Thyroid gland (tissue), 4 donors: ENCODE results near the gene AGAP9. TPM values are rescaled to one million over a fixed set of nuclear protein-coding genes. Genes with fewer than 3 reads are reported as not detected.
"Not testable (repeated sequence)": the region's sequence is repeated elsewhere in the genome, so short reads cannot be mapped to it uniquely, and the experiment has no call there.

ENCODE experiments used
- DNase-seq, 2 donors: peaks; one replicate each; pipeline ENCODE4 v3.0.0-alpha.2; 2019
- H3K27ac ChIP-seq, 3 donors: fragments of 200-600 bp; sonication (generic); 1 replicate in 2 of 3; 2 replicates in 1 of 3; pipeline ENCODE4 v1.5.1; 2016 to 2019; ENCODE audit warnings: mild to moderate bottlenecking in 1 of 3, moderate library complexity in 1 of 3
- H3K27me3 ChIP-seq: fragments of 200-600 bp; sonication (generic); one replicate; pipeline ENCODE4 v1.5.1; 2019
- H3K36me3 ChIP-seq, 2 donors: fragments of 200-600 bp; sonication (generic); one replicate each; pipeline ENCODE4 v1.5.1; 2016 to 2019
- H3K4me1 ChIP-seq, 2 donors: fragments of 200-600 bp; sonication (generic); one replicate each; pipeline ENCODE4 v1.5.1; 2017 to 2019
- H3K4me3 ChIP-seq, 3 donors: fragments of 200-600 bp; sonication (generic); replicated peaks in 1 of 3; 1 replicate in 2 of 3; 2 replicates in 1 of 3; pipeline ENCODE4 v1.5.1; 2016; ENCODE audit warnings: mild to moderate bottlenecking in 1 of 3
- H3K9me3 ChIP-seq: fragments of 200-600 bp; sonication (generic); one replicate; pipeline ENCODE4 v1.5.1; 2017
- CTCF ChIP-seq, 6 experiments: fragments of 200-600 bp in 3 of 6; fragments of 450-650 bp in 3 of 6; sonication (generic) in 3 of 6; IDR thresholded peaks; one replicate each; pipeline ENCODE4 v1.5.1; 2016 to 2019; ENCODE audit warnings: antibody characterized with exemption in 6 of 6, mild to moderate bottlenecking in 2 of 6, inconsistent platforms in 1 of 6, moderate library complexity in 1 of 6
- POLR2A ChIP-seq, 2 donors: fragments of 450-650 bp; IDR thresholded peaks; one replicate each; pipeline ENCODE4 v1.6.1; 2017; ENCODE audit warnings: antibody characterized with exemption in 2 of 2, mild to moderate bottlenecking in 2 of 2, moderate library complexity in 1 of 2
- WGBS, 2 donors: methylation state at CpG; one replicate each; pipeline ENCODE4 v1.1.5; 2017; 5-methylcytosine and 5-hydroxymethylcytosine counted together
- intact Hi-C: fragments of 100-400 bp; cut with DNase I; formaldehyde crosslinking; loops from one replicate; pipeline ENCODE4 v1.15.1; 2023
- total RNA-seq, 4 donors: library from RNA; depleted of rRNA; stranded (reverse); fragments of >200 nt; gene quantifications; one replicate each; pipeline ENCODE4 v1.2.3, GENCODE V29; 2016

AGAP9 gene
- total RNA-seq, 4 donors from 2014 or later, result 2.8 to 17.6 (median 11.9) TPM

- 78 to 89% methylated on average over 4 to 6 of the region's 6 CpGs for WGBS, 2 donors
- Histone ChIP-seq H3K4me3 (no peak overlapping the region), H3K27ac (no peak overlapping the region), H3K9me3 (no peaks in the 10 kb centered on the region), H3K36me3 (no peaks in the 10 kb centered on the region), H3K4me1 (no peaks in the 10 kb centered on the region), H3K27me3 (no peaks in the 10 kb centered on the region)
- intact Hi-C loops, result no loop called here
- DNase-seq, result no peak
- TF ChIP-seq POLR2A (IDR thresholded peaks at IDR 0.05) (no peak), CTCF (IDR thresholded peaks at IDR 0.05) (no peak)
Observed at GRCh38 chr10:47456794-47457527, 66.5 kb downstream of the AGAP9 start.

- H3K27ac ChIP-seq, result no peak overlapping the region
- no peaks in the 10 kb centered on the region for H3K4me1 ChIP-seq
- no peak for DNase-seq
- 82 to 83% methylated on average over 6 to 8 of the region's 8 CpGs for WGBS, 2 donors
- no peak overlapping the region for H3K4me3 ChIP-seq
- intact Hi-C loops, result no loop called here
- TF ChIP-seq CTCF (IDR thresholded peaks at IDR 0.05) (no peak), POLR2A (IDR thresholded peaks at IDR 0.05) (no peak)
- H3K9me3 ChIP-seq, result no peaks in the 10 kb centered on the region
- no peaks in the 10 kb centered on the region for H3K36me3 ChIP-seq
- H3K27me3 ChIP-seq, result no peaks in the 10 kb centered on the region
Observed at GRCh38 chr10:47456079-47456785, 67.2 kb downstream of the AGAP9 start.

- H3K27ac ChIP-seq, H3K9me3 ChIP-seq, intact Hi-C loops, H3K4me3 ChIP-seq, H3K4me1 ChIP-seq, H3K27me3 ChIP-seq, DNase-seq, H3K36me3 ChIP-seq: not testable (repeated sequence)
- WGBS, 2 donors, result 73 to 77% methylated on average over 8 to 9 of the region's 9 CpGs
Observed at GRCh38 chr10:47455350-47456078, 67.9 kb downstream of the AGAP9 start.

GRCh38 chr10:47454780-47455058 is 68.7 kb downstream of the AGAP9 start:
- no peak for TF ChIP-seq CTCF (IDR thresholded peaks at IDR 0.05)
- no peak for TF ChIP-seq POLR2A (IDR thresholded peaks at IDR 0.05)
- DNase-seq, result no peak

GRCh38 chr10:47454008-47454779 is 69.2 kb downstream of the AGAP9 start:
- no peak for DNase-seq
- WGBS, 2 donors, result 80 to 81% methylated on average over 7 to 9 of the region's 10 CpGs
- Histone ChIP-seq H3K36me3 (no peaks in the 10 kb centered on the region), H3K4me1 (no peaks in the 10 kb centered on the region), H3K9me3 (no peaks in the 10 kb centered on the region), H3K27ac (no peak overlapping the region), H3K4me3 (no peak overlapping the region), H3K27me3 (no peaks in the 10 kb centered on the region)
- TF ChIP-seq CTCF (IDR thresholded peaks at IDR 0.05) (no peak), POLR2A (IDR thresholded peaks at IDR 0.05) (no peak)
- intact Hi-C loops, result no loop called here

More at GRCh38 chr10:47454780-47455058, 68.7 kb downstream of the AGAP9 start:
- Histone ChIP-seq H3K9me3 (no peaks in the 10 kb centered on the region), H3K27me3 (no peaks in the 10 kb centered on the region), H3K4me1 (no peaks in the 10 kb centered on the region), H3K36me3 (no peaks in the 10 kb centered on the region), H3K4me3 (no peak overlapping the region), H3K27ac (no peak overlapping the region)
- intact Hi-C loops, result no loop called here
- WGBS, 2 donors, result 82 to 86% methylated on average over 3 of the region's 3 CpGs
